Astrocyte (in vitro differentiated cells and primary cell): ENCODE results near the gene PIR.

Experiments
- CTCF ChIP-seq: IDR thresholded peaks from 2 replicates; pipeline ENCODE4 v1.5.1; 2011; ENCODE audit warnings: low read depth, mild to moderate bottlenecking, inconsistent platforms, low read length, moderate library complexity; ENCODE audit not compliant: insufficient read depth
- EZH2 ChIP-seq: IDR thresholded peaks from 2 replicates; pipeline ENCODE4 v1.6.1; 2012; ENCODE audit warnings: mild to moderate bottlenecking, low read length, inconsistent platforms; ENCODE audit not compliant: insufficient read depth

- no peak for TF ChIP-seq CTCF
- TF ChIP-seq EZH2, result no peak
Observed at GRCh38 chrX:15529165-15529564, 36.0 kb upstream of the PIR start.
